Stimulated activated CD8-positive, alpha-beta memory T cell treated with anti-CD3 and anti-CD28 coated beads, Interleukin-12 subunit alpha, Interleukin-12 subunit beta, amount 100 ng/mL, for 1 hour (primary cell): Measurements from ENCODE around the gene RABEPK.
"Not testable (repeated sequence)": the region's sequence is repeated elsewhere in the genome, so short reads cannot be mapped to it uniquely, and the experiment has no call there.

ENCODE experiments used
- DNase-seq: peaks from one replicate; pipeline ENCODE4 v3.0.0-alpha.2; 2020; ENCODE audit warnings: low read depth

The RABEPK gene

GRCh38 chr9:125200216-125201047 is at the start of gene RABEPK:
Gene RABEPK, plus strand, starts transcription at chr9:125200542. Its CDS starts 2,472 bp downstream, at chr9:125203014.
- DNase-seq, result peak; percentile 79

- DNase-seq, result no peak
These were observed 48.6 kb upstream of the RABEPK start for GRCh38 chr9:125151730-125152129.

- no peak for DNase-seq
These were observed 46.5 kb upstream of the RABEPK start for GRCh38 chr9:125153712-125154367.

GRCh38 chr9:125156551-125156950 is 43.8 kb upstream of the RABEPK start:
- DNase-seq, result no peak

- DNase-seq, result no peak
These were observed 39.6 kb upstream of the RABEPK start for GRCh38 chr9:125160750-125161149.

GRCh38 chr9:125161284-125161918 is 38.9 kb upstream of the RABEPK start:
- no peak for DNase-seq

- DNase-seq, result not testable (repeated sequence)
These were observed 37.5 kb upstream of the RABEPK start for GRCh38 chr9:125162891-125163290.

- no peak for DNase-seq
These were observed 33.6 kb upstream of the RABEPK start for GRCh38 chr9:125166762-125167161.

- no peak for DNase-seq
These were observed 30.4 kb upstream of the RABEPK start for GRCh38 chr9:125169895-125170294.

GRCh38 chr9:125172031-125172755 is 28.1 kb upstream of the RABEPK start:
- no peak for DNase-seq

- no peak for DNase-seq
These were observed 23.7 kb upstream of the RABEPK start for GRCh38 chr9:125176636-125177035.

- no peak for DNase-seq
These were observed 22.5 kb upstream of the RABEPK start for GRCh38 chr9:125177888-125178287.

GRCh38 chr9:125179776-125180175 is 20.6 kb upstream of the RABEPK start:
- DNase-seq, result not testable (repeated sequence)

GRCh38 chr9:125180876-125181275 is 19.5 kb upstream of the RABEPK start:
- DNase-seq, result no peak

GRCh38 chr9:125181756-125182155 is 18.6 kb upstream of the RABEPK start:
- not testable (repeated sequence) for DNase-seq

GRCh38 chr9:125183054-125183453 is 17.3 kb upstream of the RABEPK start:
- DNase-seq, result no peak

GRCh38 chr9:125183561-125183960 is 16.8 kb upstream of the RABEPK start:
- DNase-seq, result no peak

GRCh38 chr9:125189011-125189360 is 11.4 kb upstream of the RABEPK start:
- DNase-seq, result no peak

GRCh38 chr9:125189361-125190289 is 10.7 kb upstream of the RABEPK start, which contains the start of gene PPP6C:
Gene PPP6C, minus strand, starts transcription at chr9:125189803. Its CDS starts 85 bp downstream, at chr9:125189718.
- peak; percentile 96 for DNase-seq

- DNase-seq, result no peak
These were observed 10.0 kb upstream of the RABEPK start for GRCh38 chr9:125190361-125190801.

- not testable (repeated sequence) for DNase-seq
These were observed 5.9 kb upstream of the RABEPK start for GRCh38 chr9:125194466-125194865.
